Sigmoid colon (tissue), 7 donors: ENCODE results near the gene CADM4. TPM values are rescaled to one million over a fixed set of nuclear protein-coding genes. Genes with fewer than 3 reads are reported as not detected.

Experiments
- DNase-seq: peaks from one replicate; pipeline ENCODE4 v3.0.0-alpha.2; 2019
- H3K27ac ChIP-seq, 4 donors: fragments of 200-600 bp; sonication (generic); one replicate each; pipeline ENCODE4 v1.5.1; 2016 to 2019; ENCODE audit warnings: mild to moderate bottlenecking in 1 of 4
- H3K27me3 ChIP-seq, 3 donors: fragments of 200-600 bp; sonication (generic); one replicate each; pipeline ENCODE4 v1.5.1; 2019; ENCODE audit warnings: mild to moderate bottlenecking in 1 of 3
- H3K36me3 ChIP-seq, 4 donors: fragments of 200-600 bp; sonication (generic); one replicate each; pipeline ENCODE4 v1.5.1; 2016 to 2019
- H3K4me1 ChIP-seq, 4 donors: fragments of 200-600 bp; sonication (generic); one replicate each; pipeline ENCODE4 v1.5.1; 2017 to 2019
- H3K4me3 ChIP-seq, 4 donors: fragments of 200-600 bp; sonication (generic); one replicate each; pipeline ENCODE4 v1.5.1; 2017 to 2019; ENCODE audit warnings: mild to moderate bottlenecking in 2 of 4, moderate library complexity in 1 of 4
- H3K9me3 ChIP-seq, 4 donors: fragments of 200-600 bp in 3 of 4; sonication (generic) in 3 of 4; one replicate each; pipeline versions ENCODE4 v1.5.1 to v1.6.1; 2013 to 2019
- EP300 ChIP-seq, 4 donors: sonication (generic); formaldehyde crosslinking; IDR thresholded peaks; one replicate each; pipeline ENCODE4 v1.6.1; 2017; ENCODE audit warnings: antibody characterized with exemption in 4 of 4
- POLR2A ChIP-seq, 2 donors: fragments of 450-650 bp; IDR thresholded peaks; one replicate each; pipeline ENCODE4 v1.6.1; 2016; ENCODE audit warnings: antibody characterized with exemption in 2 of 2, mild to moderate bottlenecking in 2 of 2, moderate library complexity in 2 of 2
- POLR2AphosphoS5 ChIP-seq, 4 donors: sonication (generic); formaldehyde crosslinking; IDR thresholded peaks; one replicate each; pipeline ENCODE4 v1.6.1; 2017; ENCODE audit warnings: antibody characterized with exemption in 4 of 4
- whole genome bisulfite sequencing, 2 donors: extraction: QIAGEN DNeasy Blood & Tissue Kit; methylation state at CpG; one replicate each; pipeline ENCODE4 v1.1.7; 2013; 5-methylcytosine and 5-hydroxymethylcytosine counted together
- intact Hi-C: fragments of 100-400 bp; cut with DNase I; formaldehyde crosslinking; loops from one replicate; pipeline ENCODE4 v1.15.1; 2023
- polyA plus RNA-seq, 3 donors: library from polyadenylated mRNA; stranded (reverse); fragments of 200-250 nt; gene quantifications; one replicate each; pipeline ENCODE4 v1.2.3, GENCODE V29; 2013
- total RNA-seq, 4 donors: library from RNA; depleted of rRNA; stranded (reverse); fragments of >200 nt; gene quantifications; one replicate each; pipeline ENCODE4 v1.1.0, GENCODE V29; 2016
- TF ChIP-seq, protein P1 (sequence below), 4 experiments: fragments of 450-650 bp in 3 of 4; fragments of 200-600 bp in 1 of 4; IDR thresholded peaks; one replicate each; pipeline ENCODE4 v1.5.1; 2016 to 2019; ENCODE audit warnings: antibody characterized with exemption in 4 of 4, mild to moderate bottlenecking in 3 of 4, moderate library complexity in 2 of 4
- donor health status: healthy with polysubstance abuse.
- donor health status: Bipolar disorder and iron deficiency.
- donor health status: healthy.

Gene CADM4
- total and polyA plus RNA-seq, 7 donors, result 0.92 to 21.7 (median 16.4) TPM

DNA sequence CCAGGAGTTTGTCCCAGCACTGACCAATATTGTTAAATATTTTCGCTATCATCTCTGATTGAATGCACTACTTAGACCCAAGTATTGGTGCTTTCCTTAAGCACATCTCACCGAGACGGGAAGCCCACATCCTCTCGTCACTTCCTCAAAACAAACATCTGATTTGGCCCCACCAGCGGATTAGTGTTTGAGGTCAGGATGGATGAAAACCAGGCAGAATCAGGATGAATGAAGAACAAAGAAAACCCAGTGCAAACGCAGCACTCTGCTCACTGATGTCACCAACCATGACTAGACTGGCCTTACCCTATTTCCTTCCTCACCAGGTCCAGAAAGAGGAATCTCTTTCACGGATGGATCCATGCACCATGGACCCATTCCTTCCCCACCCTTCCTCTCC is 24.4 kb upstream of the CADM4 start:
- no peaks in the 10 kb centered on the region for H3K36me3 ChIP-seq
- TF ChIP-seq EP300 (IDR thresholded peaks at IDR 0.05) (no peak), POLR2AphosphoS5 (IDR thresholded peaks at IDR 0.05) (no peak), POLR2A (IDR thresholded peaks at IDR 0.05) (no peak)
- TF ChIP-seq, protein P1, sequence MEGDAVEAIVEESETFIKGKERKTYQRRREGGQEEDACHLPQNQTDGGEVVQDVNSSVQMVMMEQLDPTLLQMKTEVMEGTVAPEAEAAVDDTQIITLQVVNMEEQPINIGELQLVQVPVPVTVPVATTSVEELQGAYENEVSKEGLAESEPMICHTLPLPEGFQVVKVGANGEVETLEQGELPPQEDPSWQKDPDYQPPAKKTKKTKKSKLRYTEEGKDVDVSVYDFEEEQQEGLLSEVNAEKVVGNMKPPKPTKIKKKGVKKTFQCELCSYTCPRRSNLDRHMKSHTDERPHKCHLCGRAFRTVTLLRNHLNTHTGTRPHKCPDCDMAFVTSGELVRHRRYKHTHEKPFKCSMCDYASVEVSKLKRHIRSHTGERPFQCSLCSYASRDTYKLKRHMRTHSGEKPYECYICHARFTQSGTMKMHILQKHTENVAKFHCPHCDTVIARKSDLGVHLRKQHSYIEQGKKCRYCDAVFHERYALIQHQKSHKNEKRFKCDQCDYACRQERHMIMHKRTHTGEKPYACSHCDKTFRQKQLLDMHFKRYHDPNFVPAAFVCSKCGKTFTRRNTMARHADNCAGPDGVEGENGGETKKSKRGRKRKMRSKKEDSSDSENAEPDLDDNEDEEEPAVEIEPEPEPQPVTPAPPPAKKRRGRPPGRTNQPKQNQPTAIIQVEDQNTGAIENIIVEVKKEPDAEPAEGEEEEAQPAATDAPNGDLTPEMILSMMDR (IDR thresholded peaks at IDR 0.05), result no peak
- intact Hi-C loops, result no loop called here
- 35 to 78% methylated on average over 7 of the region's 7 CpGs for WGBS, 2 donors
- no peaks in the 10 kb centered on the region for H3K27me3 ChIP-seq
- H3K27ac ChIP-seq, result no peak overlapping the region
- DNase-seq, result no peak
- no peaks in the 10 kb centered on the region for H3K9me3 ChIP-seq
- peaks cover 0 to 9% (median 8%) of the 10 kb centered on the region in 4 donors for H3K4me1 ChIP-seq
- no peak overlapping the region for H3K4me3 ChIP-seq

DNA sequence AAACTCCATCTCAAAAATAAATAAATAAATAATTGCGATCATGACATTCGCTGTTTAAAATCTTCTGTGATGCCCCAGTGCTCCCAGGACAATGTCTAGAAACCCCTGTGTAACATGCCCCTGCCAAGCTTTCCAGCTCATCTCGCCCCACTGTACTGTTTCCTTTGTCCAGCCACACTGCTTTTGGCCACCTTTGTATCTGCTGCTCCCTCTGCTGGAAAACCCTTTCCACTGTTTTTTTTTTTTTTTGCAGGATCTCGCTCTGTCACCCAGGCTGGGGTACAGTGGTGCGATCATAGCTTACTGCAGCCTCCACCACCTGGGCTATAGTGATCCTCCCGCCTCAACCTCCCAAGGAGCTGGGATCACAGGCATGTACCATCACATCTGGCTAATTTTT is 22.8 kb upstream of the CADM4 start:
- Histone ChIP-seq H3K36me3 (no peaks in the 10 kb centered on the region), H3K4me3 (no peak overlapping the region), H3K4me1 (peaks cover 0 to 3% (median 2%) of the 10 kb centered on the region in 4 donors), H3K9me3 (peaks cover 0 to 3% (median 0%) of the 10 kb centered on the region in 4 donors), H3K27me3 (no peaks in the 10 kb centered on the region), H3K27ac (no peak overlapping the region)
- intact Hi-C loops, result no loop called here
- no peak for DNase-seq
- TF ChIP-seq POLR2A (IDR thresholded peaks at IDR 0.05) (no peak), EP300 (IDR thresholded peaks at IDR 0.05) (no peak), POLR2AphosphoS5 (IDR thresholded peaks at IDR 0.05) (no peak)
- TF ChIP-seq, protein P1 (IDR thresholded peaks at IDR 0.05), result no peak
- 92 to 94% methylated on average over 6 of the region's 6 CpGs for WGBS, 2 donors

DNA sequence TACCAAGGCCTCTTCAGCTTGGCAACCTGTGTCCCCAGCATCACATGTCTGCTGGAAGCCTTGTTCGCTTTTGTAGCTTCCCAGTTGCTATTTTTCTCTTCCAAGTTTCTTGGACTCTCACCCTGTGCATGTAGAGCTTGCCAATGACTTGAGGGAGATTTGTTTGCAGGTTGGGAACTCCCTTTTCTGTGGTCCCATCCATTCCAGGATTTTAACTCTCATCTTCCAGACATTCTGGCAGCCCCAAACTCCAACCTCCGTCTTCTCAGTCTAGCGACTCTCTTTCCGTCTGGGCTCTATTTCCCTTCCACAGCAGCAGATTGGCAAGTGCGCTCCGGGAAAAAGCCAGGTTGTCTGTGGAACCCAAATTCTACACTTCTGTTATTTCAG is 21.3 kb upstream of the CADM4 start:
- 97 to 98% methylated on average over 6 of the region's 6 CpGs for WGBS, 2 donors
- no peaks in the 10 kb centered on the region for H3K4me1 ChIP-seq
- H3K4me3 ChIP-seq, result no peak overlapping the region
- TF ChIP-seq, protein P1 (IDR thresholded peaks at IDR 0.05), result no peak
- TF ChIP-seq POLR2AphosphoS5 (IDR thresholded peaks at IDR 0.05) (no peak), EP300 (IDR thresholded peaks at IDR 0.05) (no peak), POLR2A (IDR thresholded peaks at IDR 0.05) (no peak)
- DNase-seq, result no peak
- H3K9me3 ChIP-seq, result peaks cover 0 to 3% (median under 1%) of the 10 kb centered on the region in 4 donors
- H3K27ac ChIP-seq, result no peak overlapping the region
- peaks cover 0 to under 1% (median 0%) of the 10 kb centered on the region in 4 donors for H3K36me3 ChIP-seq
- no peaks in the 10 kb centered on the region for H3K27me3 ChIP-seq
- intact Hi-C loops, result no loop called here

GRCh38 chr19:43660301-43660970 is 20.8 kb upstream of the CADM4 start:
- DNase-seq, result no peak
- H3K36me3 ChIP-seq, result peaks cover 0 to 4% (median 1%) of the 10 kb centered on the region in 4 donors
- no peaks in the 10 kb centered on the region for H3K4me1 ChIP-seq
- peaks cover 0 to 3% (median under 1%) of the 10 kb centered on the region in 4 donors for H3K9me3 ChIP-seq
- 91 to 92% methylated on average over 7 of the region's 7 CpGs for WGBS, 2 donors
- H3K27me3 ChIP-seq, result no peaks in the 10 kb centered on the region
- no peak overlapping the region for H3K27ac ChIP-seq
- intact Hi-C loops, result no loop called here
- TF ChIP-seq, protein P1 (IDR thresholded peaks at IDR 0.05), result no peak
- TF ChIP-seq POLR2AphosphoS5 (IDR thresholded peaks at IDR 0.05) (no peak), EP300 (IDR thresholded peaks at IDR 0.05) (no peak)
- H3K4me3 ChIP-seq, result no peak overlapping the region
